ENCODE data around the gene COX4I2.
"Not testable (repeated sequence)": the region's sequence is repeated elsewhere in the genome, so short reads cannot be mapped to it uniquely, and the experiment has no call there.

COX4I2 gene

GRCh38 chr20:31661625-31662371 lies 24.1 kb downstream of the COX4I2 start:
- peak; percentile 79 for DNase-seq

GRCh38 chr20:31662372-31662854 lies 24.7 kb downstream of the COX4I2 start:
- DNase-seq, result no peak

GRCh38 chr20:31663524-31663837 lies 25.8 kb downstream of the COX4I2 start:
- no peak for DNase-seq

DNA sequence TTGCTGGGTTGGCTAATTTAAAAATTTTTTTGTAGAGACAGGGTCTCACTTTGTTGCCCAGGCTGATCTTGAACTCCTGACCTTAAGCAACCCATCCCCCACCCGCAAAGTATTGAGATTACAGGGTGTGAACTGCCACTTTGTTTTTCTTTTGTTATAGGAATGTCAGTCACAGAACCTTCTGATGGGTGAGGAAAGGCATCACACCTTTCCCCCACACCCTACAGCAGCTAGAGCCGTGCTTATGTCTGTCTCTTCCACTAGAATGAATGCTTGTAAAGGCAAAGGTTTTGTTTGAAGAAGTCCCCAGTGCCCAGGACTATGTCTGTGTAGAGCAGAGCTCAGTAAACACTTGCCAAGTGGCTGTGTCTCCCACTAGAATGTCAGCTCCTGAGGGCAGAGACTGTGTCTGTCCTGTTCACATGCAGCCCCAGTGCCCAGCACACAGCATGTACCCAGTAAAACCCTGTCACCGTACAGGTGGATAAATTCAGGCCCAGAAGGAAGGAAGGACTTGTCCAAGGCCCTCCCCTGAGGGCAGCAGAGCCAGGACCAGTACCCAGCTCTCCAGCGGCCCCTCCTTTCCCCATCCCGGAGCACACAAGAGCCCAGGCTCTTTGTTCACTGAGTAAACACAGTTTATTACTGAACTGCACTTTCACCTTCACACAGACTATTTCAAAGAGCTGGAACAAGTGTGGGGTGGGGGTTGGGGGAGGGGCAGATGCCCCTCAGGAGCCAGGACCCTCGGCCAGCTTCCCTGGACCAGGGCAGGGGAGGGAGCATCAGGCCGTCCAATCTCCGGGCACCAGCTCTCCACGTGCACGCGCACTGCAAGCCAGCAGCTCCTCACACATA lies 26.4 kb downstream of the COX4I2 start:
- DNase-seq, result no peak

DNA sequence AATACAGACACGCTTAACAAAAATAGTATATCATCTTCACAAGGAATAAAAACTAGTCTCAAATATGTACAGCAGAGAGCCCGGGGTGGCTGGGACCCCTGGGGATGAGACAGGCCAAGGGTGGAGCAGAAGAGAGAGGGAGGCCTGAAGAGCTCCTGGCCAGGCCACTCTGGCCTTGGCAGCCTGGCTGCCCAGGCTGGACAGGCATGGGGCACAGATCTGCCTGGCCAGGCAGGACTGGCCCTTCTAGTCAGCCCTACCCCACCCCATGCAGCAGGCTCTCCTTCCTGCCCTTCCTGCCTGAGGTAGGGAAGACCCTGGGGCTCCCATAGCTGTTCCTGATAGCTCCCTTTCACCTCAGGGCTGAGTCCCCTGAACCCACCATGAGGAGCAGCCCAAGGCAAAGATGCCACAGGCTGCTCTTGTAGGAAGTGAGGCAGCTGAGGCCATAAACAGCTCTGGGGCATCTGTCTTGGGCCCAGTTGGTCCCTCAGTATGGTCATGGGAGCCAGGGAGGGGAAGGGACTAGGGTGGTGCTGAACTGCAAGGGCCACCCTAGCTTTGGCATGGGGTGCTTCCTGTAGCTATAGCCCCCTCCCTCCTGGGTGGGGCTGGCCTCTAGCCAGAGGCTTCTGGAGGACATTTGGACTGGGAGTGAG lies 27.1 kb downstream of the COX4I2 start:
- DNase-seq, result no peak

- DNase-seq, result no peak
Measured at GRCh38 chr20:31665753-31666152, 28.0 kb downstream of the COX4I2 start.

DNA sequence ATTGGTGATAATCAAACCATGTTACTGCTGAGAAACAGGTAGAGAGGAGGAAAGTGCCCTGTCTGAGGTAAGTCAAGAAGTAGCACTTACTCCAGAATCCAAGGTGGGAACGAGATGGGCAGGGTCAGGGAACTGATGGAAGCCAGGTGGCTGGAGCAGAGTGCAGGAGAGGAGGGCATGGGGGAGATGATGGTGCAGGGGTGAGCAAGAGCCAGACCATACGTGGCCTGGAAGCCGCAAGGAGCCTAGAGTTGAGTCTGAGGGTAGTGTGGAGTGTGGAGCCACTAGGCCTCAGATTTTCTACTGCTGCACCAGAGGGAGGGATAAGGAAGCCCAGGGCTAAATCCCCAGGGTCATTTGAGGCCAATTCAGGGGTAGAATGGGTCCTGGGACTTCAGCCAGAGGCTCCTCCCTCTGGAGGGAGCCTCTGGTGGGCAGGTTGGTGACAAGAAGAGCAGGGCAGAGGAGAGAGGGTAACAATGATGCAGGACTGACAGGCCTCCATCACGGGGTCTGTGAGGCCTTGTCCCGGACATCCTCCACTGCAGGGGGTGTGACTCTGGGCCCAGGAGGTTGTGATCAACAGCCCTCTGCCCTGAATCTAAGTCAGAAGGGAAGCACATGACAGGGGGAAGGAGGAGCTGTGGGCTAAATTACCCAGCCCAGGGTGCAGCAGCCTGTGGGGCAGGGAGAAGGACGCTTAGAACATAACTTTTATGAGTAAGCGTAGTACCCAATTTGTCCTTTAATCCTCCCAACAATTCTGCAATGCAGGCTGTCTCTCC lies 28.7 kb downstream of the COX4I2 start:
- DNase-seq, result no peak

DNA sequence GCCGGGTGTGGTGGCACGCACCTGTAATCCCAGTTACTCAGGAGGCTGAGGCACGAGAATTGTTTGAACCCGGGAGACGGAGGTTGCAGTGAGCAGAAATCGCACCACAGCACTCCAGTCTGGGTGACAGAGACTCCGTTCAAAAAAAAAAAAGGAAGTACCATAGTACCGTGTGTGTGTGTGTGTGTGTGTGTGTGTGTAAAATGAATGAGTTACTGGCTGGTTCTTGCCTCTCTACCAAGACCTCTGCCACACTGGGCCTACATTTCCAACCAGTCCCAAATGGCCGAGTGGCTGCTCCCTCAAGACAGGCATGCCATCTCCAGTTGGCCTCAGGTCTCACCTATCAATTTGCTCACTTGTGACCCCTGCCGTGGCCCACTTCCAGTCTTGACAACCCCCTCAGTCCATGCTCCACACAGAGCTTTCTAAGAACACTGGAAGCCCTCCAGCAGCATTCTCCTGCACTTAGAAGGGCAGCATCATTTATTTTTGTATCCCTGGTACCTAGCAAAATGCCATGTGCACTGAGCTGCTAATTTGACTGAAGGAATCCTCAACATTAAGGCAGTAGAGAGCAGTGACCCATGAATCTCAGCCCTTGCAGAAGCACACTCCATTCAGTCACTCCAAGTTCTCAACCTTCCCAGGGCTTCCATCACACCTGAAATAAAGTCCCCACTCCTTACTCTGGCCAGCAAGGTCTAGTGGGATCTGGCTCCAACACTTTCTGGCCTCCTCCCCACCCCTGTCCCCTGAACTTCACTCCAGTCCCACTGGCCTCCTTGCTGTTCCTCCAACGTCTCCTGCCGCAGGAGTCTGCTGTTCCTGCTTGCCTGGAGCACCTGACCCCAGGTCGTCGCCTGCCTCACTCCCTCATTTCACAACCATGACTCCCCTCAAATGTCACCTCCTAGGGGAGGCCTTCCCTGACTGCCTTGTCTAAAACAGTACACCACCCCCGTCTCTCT lies 29.9 kb downstream of the COX4I2 start:
- no peak for DNase-seq

GRCh38 chr20:31668944-31669343 lies 31.2 kb downstream of the COX4I2 start:
- not testable (repeated sequence) for DNase-seq

GRCh38 chr20:31669876-31670275 lies 32.2 kb downstream of the COX4I2 start:
- DNase-seq, result no peak

GRCh38 chr20:31670371-31671228 lies 32.9 kb downstream of the COX4I2 start:
- DNase-seq, result no peak

- DNase-seq, result no peak
Measured at GRCh38 chr20:31671324-31671723, 33.6 kb downstream of the COX4I2 start.

DNA sequence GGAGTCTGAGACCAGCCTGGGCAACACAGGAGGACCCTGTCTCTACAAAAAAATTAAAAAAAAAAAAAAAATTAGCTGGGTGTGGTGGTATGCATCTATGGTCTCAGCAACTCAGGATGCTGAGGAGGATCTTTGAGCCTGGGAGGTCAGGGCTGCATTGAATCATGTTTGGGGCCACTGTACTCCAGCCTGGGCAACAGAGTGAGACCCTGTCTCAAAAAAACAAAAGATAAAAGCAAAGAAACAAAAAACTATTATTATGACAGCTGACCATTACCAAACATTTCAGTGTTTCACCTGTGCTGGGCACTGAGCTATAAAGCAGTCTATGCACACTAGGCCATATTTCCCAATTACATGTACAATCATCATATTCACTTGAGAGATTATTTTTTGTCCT lies 35.7 kb downstream of the COX4I2 start:
- no peak for DNase-seq

- no peak for DNase-seq
Measured at GRCh38 chr20:31673943-31674463, 36.3 kb downstream of the COX4I2 start.

GRCh38 chr20:31674895-31675827 lies 37.4 kb downstream of the COX4I2 start:
- DNase-seq, result peak; percentile 53

- peak; percentile 52 for DNase-seq
Measured at GRCh38 chr20:31675828-31676608, 38.3 kb downstream of the COX4I2 start.

DNA sequence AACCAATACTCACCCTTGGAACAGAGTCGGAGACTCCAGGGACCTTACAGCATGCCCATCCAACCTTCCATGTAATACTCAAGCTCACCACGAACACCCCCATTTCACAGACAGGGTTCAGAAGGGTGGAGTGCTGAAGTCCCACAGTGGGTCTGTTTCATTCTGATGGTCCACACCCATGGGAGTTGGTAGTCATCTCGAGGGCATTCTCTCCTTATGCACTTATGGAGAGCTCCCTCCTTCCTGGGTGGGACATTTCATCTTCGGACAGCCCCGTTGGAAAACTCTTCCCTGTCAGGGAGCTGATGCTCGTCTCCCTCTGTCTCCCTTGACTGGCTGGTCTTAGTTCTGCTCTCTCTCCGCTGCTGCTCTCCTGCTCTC lies 38.9 kb downstream of the COX4I2 start:
- no peak for DNase-seq

DNA sequence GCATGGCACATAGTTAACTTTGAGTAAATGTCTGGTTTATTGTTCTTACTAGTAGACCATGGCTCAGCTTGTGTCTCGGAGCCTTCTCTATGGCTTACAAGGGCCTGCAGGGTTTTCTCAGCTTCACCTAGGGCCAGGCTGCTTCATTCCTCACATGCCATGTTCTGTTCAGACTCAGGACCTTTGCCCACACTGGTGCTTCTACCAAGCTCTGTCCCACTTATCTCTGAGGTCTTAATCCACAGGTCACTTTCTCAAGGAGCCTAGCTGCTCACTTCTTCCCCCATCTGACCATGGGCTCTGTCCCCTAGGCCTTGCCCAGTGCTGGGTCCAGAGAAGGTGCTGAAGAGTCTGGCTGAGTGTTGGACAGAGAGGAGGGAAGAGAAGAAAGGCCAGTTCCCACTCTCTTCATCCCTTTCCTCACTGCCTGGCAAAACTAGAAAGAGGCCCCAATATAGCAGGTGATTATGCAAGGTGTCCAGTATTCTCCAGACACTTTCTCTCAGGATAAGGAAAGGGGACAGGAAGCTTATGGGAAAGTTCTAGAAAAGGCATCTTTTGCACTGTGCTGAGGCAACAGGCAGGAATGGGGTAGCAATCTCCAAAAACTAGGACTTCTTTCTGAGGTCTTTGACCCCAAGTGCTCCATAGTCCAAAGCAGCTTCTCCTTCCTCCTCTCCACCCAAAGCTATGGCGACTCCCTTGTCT lies 40.0 kb downstream of the COX4I2 start:
- DNase-seq, result no peak
